Dermis blood vessel endothelial cell (primary cell): ENCODE measurements around the gene JKAMP. TPM values are rescaled to one million over a fixed set of nuclear protein-coding genes. Genes with fewer than 3 reads are reported as not detected.

Experiments used
- DNase-seq: peaks from one replicate; pipeline ENCODE4 v3.0.0; 2010
- total RNA-seq: library from RNA; depleted of rRNA; stranded (reverse); fragments of >200 nt; gene quantifications from 2 replicates; pipeline ENCODE4 v1.2.3, GENCODE V29; 2014

JKAMP gene
- total RNA-seq, 1 donor from 2014 or later = 78.1 TPM

DNA sequence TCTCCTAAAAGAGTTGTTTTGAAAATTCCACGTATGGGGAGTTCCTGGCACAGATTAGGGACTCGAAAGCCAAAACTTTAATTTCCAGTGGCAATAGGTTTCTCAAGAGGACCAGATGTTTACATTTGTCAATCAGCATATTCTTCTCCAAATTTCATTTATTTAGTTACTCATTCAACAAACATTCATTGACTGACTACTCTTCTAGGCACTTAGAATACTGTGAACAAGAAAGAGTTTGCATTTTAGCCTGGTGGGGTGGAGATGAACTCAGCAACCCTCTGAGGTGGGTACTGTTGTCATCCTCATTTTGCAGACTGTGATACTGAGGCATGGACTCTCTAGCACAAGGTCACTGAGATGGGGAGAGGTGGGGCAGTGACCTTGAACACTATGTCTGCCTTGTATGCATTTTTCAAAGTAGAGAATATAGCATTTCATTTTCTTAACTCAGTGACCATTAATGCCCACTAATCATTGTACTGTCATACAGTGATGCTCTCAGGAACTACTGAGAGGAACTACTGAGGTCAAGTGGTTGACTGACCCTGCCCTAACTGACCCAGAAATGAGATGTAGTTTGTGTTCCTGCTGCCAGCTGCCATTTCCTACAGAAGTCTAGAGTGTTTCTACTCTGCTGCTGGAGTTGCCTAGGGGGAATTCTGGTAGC, 2.3 kb upstream of the JKAMP start:
- DNase-seq = peak; percentile 4

DNA sequence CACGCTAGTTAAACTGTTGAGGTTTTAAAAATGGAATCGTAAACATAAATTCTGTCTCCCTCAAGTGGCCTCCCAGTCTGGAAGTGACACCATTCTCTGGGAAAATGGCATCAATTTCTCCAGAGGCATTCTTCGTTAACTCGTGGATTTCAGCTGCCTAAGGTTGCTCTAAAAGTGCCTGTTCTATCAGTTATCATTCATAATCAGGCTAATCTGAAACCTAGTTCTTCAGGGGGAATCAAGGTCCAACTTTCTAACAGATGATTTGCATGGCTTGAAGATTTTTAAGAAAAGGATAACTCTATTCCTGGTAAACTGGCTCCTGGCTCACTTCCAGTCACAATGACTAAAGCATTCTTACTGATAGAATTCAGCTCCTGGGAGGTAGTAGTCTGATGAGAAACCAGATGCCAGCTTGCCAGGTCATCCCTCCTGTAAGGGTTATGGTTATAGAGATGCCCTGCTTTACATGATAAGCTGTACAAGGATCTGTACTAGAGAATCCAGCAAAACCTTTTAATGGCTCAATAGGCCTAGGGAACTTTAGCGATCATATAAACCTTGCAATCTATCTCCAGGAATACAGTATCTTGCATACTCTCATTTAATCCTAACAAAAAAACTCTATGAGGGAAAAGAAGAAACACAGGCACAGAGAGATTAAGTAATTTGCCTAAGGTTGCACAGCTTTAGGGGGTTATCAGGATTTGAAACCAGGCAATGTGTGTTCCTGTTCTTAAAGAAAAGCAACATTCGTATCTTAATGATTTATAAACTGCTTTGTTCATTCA, 1.6 kb upstream of the JKAMP start:
- peak; percentile 75 for DNase-seq

DNA sequence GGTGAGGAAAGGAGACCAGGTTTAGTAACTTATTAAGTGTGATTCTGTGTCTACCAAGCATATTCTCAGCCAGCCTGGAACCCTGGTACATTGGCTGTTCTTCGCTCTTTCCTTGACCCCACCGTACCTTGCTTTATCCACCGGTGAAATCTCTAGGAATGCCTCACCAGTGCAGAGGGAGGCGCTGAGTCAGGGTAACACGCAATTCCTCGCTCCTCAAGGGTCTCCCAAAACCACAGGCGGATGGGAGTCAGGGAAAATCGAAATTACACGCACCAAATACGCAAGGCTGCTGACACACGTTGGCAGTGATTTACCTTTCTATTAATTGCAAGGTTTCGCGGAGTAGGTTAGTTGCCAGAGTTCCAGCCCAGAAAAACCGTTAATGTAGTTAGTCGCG, 954 bp upstream of the JKAMP start:
- peak; percentile 42 for DNase-seq

DNA sequence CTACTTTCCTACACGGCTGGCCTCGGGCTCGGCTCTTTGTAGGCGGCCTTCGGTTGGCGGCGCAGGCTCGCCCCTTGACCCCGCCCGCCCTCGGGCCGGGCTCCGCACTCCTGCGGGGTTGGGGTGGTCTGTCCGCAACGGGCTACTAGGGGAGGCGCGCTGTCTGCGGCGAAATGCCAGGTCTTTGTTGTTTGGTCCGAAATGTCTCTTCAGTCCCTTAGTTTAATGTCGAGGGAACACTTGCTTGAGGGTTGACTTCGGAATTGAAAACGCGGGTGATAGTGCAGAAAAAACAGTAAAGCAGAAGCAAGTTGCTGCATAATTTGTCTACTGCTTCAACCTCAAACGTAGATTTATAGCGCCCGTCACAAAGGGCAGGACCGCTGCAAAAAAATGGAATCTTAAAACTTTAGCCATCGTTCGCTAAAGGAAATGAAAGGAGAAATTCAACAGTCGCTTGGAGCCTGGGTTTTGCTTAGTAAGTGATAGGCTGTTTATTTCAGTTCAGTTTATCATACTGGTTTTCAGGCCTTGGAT, 390 bp downstream of the JKAMP start:
- DNase-seq = no peak

DNA sequence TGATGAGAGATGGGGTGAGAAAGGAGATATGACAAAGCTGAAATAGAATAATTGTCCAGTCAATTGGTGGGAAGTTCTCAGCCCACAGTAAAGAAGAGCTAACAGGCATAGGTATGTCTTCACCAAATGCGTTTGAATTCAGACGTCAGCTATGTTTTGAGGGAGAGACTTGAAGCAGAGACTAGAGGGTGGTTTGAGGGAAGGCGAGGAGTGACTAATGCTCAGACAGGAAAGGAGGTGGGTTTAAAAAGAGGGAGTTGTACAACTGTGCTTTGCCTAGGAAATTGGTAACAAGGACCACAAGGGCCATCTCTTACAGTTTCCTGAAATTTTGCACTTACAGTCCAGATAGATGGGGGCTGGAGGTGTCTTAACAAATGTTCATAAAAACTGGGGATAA, 6.4 kb downstream of the JKAMP start:
- DNase-seq = no peak

DNA sequence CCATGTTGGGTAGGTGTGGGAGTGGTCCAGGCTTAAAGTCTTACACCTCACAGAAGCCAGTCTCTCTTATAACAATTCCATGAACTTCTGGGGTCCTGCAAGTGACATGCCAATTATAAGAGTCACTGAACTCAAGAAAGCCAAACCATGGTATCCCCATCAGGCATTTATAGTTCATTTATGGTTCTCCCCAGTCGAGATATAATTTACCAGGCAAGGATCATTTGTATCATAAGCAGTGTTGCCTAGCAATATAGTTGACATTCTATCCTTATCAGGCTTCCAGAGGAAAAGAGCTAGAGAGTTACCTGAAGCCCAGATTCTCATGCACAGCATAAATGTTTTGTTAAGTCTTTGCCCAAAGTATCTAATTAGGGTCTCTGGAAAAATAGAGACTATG, 8.1 kb downstream of the JKAMP start:
- DNase-seq = no peak

DNA sequence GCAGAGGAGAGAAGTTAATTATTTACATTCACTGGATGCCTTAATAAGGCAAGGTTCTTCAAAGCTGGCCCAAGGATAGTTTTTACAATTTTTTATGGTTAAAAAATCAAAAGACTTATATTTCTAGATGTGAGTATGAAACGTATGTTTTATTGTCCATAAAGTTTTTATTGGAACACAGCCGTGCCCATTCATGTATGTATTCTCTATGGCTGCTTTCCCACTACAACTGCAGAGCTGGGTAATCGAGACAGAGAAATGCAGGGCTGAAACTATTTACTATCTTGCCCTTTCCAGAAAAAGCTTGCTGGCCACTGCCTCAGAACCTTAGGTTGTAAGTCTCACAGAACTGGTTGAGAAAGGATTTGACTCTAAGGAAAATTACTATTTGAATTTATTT, 16.4 kb downstream of the JKAMP start:
- no peak for DNase-seq

DNA sequence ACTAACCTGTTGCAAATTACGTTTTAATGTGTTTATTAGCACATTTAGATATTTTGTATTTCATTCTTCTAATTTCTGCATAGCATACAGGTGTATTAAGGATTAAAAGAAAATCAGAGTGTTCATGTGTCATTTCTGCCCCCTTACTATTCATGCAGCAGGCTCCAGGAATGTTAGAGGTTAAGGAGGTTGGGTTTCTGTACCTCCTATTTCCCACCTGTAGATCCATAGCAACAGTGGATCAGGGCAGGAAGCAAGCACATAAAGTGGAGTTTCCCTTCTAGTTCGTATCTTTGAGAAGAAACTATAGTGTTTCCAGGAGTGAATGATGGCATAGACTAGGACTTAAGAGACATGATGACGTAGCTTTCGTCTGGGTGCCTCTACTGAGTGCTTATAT, 18.9 kb downstream of the JKAMP start:
- DNase-seq = no peak

DNA sequence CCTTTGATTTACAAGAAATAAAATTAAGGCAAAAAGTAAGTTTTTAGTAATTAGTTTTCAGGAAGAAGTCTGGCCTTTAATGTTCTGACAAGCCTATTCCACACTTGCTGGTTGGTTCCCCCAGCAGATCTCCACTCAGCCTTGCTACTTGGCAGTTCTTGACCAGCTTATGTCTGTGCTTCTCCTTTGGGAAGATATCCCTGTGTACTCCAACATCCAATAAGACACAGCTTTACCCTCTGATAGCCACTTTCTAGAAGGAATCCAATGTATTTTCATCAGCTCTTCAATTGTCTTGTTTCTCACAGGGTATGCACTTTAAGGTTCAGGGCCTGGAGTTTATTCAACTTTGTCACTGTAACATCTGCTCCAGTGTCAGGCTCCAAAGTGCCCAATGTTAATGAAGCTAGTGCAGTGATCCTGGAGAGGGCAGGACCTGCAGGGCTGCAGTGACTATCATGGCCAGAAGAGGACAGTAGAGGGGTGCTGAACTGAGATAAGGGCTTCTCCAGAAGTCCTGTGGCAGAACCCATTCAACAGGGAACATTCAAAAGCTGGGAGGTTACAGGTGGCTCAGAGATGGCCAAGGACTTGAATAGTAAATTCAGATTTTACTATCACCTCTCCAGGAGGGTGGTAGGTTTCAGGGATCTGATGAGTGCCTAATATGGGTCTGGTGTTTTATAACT, 22.9 kb downstream of the JKAMP start:
- DNase-seq = peak; percentile 58

DNA sequence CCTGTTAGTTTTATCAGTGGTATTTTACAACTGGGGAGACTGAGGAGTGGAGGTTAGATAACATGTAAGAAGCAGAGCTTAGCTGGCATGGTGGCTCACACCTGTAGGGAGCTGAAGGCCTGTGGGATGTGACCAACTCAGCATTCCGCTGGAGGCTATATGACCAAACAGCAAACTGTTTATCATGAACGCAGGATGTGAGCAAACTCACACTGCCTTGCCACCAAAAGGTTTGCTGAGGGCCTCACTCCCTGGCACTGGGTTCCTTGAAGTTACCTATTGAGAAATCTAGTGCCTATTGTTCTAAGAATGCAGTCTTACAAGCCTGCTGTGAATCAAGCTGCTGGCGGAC, 23.4 kb downstream of the JKAMP start:
- DNase-seq = no peak

DNA sequence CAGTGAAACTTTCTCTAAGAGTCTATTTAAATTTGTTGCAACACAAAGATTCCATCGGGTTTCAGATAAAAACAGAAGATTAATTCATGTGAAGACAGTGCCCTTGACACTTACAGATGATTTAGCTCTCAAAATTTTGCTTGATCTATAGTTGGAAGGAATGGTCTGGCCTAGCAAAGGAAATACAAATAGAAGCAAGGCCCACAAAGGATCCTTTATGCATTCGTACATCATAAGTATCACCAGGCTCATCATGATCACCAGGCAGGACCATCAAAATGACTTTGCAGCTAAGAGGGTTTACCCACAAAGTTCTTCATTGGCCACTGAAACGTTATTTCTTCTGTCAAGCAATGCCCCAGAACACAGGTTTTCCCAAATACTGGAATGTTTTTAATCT, 24.8 kb downstream of the JKAMP start:
- no peak for DNase-seq

DNA sequence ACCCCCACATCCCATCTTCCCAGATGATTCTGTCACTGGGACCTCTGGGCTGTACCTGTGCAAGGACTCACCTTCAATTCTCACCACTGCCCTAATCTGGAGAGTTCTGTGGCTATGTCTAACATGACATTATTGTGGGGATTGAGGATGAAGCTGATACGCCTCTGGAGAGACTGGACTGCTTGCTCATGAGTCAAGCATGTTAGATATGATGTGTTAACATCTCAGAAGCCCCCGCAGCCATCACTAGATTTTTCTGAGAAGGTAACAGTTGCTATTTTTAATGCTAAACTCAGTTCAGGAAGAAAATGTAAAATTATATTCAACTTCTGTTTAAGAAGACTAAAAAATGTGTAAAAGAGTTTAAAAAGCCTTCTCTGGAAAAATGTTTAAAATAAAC, 25.7 kb downstream of the JKAMP start:
- DNase-seq = no peak

DNA sequence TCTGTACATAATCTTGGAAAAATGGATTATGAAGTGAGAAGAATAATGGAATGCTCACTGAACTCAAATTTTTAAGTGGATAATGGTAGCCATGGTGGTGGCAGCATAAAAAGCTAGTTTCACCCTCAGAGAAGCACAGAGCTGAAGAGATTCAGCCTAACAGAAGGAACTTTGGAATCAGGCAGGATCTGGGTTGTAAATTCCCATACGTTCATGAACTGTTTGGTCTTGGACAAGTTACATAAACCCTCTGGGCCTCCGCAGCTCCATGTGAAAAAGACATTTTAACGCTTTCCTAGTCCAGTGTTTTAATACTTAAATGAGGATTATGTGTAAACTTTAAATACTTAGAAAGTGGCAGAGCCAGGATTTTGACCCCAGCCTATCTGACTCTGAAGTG, 26.6 kb downstream of the JKAMP start:
- no peak for DNase-seq

DNA sequence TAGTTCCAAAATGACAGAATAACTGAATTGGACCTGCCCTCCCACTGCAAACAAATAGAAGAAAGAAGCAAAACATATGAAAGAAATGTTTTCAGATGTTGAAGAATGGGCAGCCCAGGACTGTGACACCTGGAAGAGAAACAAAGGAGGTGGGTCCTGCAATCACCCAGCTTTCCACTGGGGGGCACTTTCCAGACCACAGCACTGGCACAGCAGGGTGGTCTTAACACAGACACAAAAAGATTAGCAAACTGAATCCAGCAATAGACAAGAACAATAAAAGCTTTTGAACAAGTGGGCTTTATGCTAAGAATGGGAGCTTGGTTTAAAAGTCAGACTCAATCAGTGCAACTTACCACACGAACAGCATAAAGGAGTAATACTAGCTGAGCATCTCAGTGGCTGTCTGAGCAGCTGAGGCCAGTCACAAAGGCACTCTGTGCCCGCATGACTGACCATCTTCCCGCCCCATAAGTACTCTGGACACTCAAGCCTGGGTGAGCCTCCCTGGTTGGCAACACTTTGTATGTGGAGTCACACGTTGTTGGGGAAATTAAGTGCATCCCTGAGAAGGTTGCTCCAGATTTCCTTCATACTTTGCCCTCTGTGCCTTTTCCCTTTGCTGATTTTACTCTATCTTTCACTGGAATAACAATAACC, 27.7 kb downstream of the JKAMP start:
- DNase-seq = peak; percentile 26

DNA sequence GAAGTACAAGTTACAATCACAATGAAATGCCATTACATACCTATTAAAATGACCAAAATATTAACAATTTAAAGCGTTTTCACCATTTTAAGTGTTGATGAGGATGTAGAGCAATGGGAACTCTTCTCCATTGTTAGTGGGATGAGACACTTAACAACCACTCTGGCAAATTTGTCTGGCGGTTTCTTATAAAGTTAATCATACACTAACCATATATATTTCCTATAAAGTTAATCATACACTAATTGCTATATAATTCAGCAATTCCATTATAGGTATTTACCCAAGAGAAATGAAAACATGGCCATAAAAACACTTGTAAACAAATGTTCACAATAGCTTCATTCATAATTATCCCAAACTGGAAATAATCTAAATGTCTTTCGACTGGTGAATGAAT, 35.9 kb downstream of the JKAMP start:
- DNase-seq = no peak

DNA sequence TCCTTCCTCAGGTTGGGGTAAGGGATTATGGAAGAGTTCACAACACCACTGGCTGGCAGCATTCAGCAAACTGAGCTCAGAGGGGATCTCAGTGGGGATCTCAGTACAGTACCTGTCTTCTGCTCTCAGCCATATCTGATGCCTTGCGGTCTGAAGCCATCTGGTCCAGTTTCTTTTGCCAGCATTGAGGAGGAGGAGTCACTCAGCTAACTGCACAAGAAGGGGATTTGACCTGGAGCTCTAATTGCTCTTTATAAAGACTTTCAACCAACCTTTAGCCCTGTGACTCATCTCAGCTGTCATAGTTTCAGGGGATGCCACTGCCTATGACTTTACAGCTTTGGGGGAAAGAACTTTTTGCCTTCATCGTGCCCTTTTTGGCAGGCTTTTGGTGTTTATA, 44.9 kb downstream of the JKAMP start:
- DNase-seq = no peak

DNA sequence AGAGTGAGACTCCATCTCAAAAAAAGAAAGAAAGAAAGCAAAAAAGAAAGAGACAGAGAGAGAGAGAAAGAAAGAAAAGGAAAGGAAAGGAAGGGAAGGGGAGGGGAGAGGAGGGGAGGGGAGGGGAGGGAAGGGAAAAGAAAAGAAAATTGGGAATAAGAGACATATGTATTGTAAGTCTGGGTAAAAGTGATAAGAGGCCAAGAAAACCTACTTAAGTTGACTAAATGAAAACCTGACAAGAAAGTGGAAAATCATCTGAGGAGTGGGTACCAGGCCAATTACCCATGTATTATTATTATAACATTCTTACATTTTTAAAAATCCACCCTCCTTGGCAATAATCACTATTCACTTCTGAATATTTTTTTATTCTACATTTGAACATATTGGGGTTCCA, 46.0 kb downstream of the JKAMP start:
- no peak for DNase-seq

DNA sequence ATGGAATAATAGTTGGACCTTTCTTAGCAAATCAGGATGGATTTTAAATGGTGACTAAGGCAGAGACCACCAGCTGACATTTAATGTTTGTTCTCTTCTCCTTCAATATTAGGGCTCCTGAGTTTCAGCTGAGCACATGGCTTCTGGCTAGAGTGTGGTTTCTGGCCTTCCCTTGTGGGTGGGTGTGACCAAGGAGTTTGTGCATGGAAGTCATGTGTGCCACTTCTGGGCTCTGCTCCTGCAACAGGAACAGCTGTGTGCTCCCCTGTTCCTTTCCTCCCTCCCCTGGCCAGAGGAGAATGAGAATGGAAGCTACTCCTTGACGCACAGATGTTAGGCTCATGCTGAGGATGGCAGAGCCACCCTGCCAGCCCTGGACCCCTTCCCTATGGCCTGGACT, 48.1 kb downstream of the JKAMP start:
- no peak for DNase-seq

DNA sequence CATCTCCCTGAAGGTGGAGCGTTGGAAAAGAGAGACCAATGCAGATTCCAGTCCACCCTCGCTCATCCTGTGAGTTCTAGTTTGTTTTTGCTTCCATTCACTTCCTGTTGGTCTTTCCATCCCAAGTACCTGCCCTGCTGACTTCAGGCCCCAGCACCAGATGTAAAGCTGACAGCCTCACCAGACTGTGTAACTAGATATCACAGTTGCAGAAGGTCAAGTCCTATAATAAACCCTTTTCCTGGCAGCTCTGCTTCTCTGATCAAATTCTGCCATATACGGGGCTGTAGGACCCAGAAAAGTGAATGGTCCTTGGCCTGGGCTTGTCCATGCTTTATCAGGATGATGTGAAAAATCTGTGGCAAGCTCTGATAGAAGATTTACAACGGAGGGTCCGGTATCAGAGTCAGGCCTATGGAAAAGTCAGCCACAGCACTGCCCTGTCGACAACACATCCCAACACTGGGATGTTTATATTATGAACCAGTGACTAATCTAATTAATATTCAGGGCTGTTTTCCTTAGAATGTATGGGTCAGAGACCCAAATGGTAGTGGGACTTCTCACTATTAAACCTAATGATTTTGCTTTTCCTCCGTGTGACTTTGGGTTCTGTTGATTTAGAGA, 50.2 kb downstream of the JKAMP start:
- no peak for DNase-seq

DNA sequence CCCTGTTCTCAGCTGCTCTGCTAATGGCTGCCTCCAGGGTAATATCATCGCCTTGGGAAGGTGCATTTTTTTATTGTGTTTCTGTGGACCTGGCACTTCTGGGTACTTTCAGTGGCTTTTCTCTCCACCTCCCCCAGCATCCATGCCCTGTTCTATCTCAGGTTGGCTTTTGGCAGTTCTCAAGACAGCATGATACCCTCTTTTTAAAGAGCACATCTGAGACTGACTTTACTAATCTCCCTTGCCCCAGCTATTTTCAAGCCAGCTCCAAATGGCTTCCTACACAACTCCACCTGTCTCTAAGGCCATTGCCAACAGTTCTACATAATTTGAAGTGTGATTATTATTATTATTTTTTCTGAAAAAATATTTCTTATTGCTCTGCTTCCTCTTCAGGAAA, 53.2 kb downstream of the JKAMP start:
- DNase-seq = no peak

DNA sequence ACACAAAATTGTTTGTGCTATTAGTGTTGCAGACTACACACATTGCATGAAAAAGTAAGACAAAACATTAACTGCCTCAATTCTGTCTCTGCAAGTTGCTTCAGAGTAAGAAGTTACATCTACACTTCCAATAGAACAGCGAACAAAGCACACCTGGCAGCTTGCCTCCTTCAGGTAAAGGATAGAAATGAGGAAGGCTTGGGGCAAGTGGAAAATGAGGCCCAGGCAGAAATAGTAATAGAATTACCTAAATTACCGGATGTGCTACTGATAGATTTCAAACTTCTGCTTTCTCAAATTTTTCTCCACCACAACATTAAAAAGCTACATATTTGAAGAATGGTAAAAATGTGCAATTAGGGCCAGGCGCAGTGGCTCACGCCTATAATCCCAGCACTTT, 54.6 kb downstream of the JKAMP start:
- DNase-seq = no peak

DNA sequence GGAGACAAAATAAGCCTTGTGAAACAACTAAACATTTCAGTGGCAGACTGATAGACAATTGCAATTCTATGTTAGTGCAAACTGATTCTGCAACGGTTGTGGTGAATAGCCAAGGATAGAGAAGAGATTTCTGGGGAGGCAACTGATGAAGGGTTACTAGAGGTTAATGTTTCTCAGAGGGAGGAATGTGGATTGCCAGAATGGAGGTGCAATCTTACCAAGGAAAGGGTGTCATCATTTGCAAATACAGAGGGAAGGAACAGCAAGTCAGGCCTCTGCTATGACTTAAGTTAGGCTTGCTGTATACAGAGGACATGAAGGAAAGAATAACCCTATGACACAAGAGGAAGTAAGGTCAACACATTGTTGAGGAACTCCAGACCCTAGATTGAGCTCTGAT, 56.5 kb downstream of the JKAMP start:
- no peak for DNase-seq

DNA sequence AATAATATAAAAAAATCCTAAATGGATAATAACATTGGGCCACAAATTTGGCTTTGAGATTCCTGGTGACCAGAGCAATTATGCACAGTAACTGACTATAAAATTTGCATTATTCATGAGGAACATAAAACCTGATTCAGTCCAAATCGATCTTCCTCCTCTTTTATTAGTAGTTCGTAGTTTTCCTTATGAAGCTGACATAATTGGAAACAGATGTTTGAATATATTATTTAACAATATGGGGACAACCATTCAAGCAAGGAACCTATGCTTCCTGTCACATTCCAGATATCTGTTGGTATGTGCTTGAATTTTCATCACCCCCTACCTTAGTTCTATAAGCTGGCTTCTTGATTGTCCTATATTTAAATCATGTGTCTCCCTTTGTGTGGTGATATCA, 57.4 kb downstream of the JKAMP start:
- DNase-seq = no peak
